HAP-1 (cell line): ENCODE measurements around the gene LRRC27.

ENCODE experiments used
- DNase-seq, 2 experiments: peaks; one replicate each; pipeline ENCODE4 v3.0.0-alpha.2; 2016 to 2020; ENCODE audit warnings: low spot score in 2 of 2
- H3K27me3 ChIP-seq: fragments of 250-450 bp; sonication (Bioruptor Pico); 2 replicates; pipeline ENCODE4 v1.5.1; 2020; ENCODE audit warnings: low read depth, mild to moderate bottlenecking, moderate library complexity
- H3K36me3 ChIP-seq: fragments of 250-450 bp; sonication (Bioruptor Pico); replicated peaks from 2 replicates; pipeline ENCODE4 v1.5.1; 2020; ENCODE audit warnings: mild to moderate bottlenecking
- H3K4me1 ChIP-seq: fragments of 250-450 bp; sonication (Bioruptor Pico); 2 replicates; pipeline ENCODE4 v1.5.1; 2020; ENCODE audit warnings: mild to moderate bottlenecking
- H3K4me3 ChIP-seq: fragments of 250-450 bp; sonication (Bioruptor Pico); 2 replicates; pipeline ENCODE4 v1.5.1; 2020; ENCODE audit warnings: mild to moderate bottlenecking, moderate library complexity
- H3K9me3 ChIP-seq: fragments of 250-450 bp; sonication (Bioruptor Pico); 2 replicates; pipeline ENCODE4 v1.5.1; 2020; ENCODE audit warnings: mild to moderate bottlenecking, moderate library complexity
- in situ Hi-C: fragments of 300-500 bp; cut with MboI; formaldehyde crosslinking; loops from 3 replicates; pipeline ENCODE4 v1.14.3; 2020; ENCODE audit warnings: low sequenced_read_pairs, inconsistent platforms, mixed read lengths

LRRC27 gene

DNA sequence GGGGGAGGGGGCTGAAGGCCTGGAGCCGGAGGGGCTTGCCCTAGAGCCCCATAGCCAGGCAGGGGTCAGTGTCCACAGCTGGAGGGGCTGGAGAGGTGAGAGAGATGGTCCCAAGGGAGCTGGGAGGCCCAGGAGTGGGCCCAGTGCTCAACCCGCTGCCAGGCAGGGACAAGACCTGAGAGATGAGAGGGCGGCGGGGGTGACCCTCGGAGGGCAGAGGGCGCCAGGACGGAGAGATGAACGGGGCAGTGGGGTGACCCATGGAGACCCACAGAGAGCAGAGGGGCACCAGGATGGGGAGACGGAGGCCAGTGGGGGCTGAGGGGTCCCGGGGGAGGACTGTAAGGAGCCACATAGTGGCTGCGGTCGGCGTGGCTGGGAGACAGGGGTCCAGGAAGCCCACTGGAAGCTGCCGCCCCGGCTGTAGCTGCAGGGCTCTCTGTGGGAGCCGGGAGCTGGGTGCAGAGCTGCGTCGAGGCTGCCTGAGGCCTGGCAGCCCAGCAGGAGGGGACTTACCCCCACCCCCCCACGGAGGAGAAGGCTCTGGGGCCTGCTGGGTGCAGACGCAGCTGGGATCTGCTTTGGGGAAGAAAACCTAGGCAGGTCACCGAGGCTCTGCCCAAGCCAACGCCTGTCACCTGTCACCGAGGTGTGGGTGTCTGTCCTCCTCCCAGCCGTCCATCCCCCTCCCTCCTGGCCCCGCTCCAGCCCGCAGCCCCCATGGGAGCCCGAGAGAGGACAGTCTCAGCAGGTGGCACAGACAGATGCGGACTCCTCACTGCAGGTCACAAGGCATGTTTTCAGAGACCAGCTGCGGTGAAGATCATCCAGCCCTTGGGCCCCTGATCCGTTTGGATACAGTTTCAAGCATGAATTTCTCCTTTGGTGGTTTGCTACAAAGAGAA is 90.1 kb downstream of the LRRC27 start:
- Histone ChIP-seq H3K27me3 (no peaks in the 10 kb centered on the region), H3K36me3 (no peaks in the 10 kb centered on the region), H3K4me1 (peaks cover 30% of the 10 kb centered on the region), H3K4me3 (no peak overlapping the region), H3K9me3 (no peaks in the 10 kb centered on the region)
- in situ Hi-C loops = no loop called here
- DNase-seq = no peak

DNA sequence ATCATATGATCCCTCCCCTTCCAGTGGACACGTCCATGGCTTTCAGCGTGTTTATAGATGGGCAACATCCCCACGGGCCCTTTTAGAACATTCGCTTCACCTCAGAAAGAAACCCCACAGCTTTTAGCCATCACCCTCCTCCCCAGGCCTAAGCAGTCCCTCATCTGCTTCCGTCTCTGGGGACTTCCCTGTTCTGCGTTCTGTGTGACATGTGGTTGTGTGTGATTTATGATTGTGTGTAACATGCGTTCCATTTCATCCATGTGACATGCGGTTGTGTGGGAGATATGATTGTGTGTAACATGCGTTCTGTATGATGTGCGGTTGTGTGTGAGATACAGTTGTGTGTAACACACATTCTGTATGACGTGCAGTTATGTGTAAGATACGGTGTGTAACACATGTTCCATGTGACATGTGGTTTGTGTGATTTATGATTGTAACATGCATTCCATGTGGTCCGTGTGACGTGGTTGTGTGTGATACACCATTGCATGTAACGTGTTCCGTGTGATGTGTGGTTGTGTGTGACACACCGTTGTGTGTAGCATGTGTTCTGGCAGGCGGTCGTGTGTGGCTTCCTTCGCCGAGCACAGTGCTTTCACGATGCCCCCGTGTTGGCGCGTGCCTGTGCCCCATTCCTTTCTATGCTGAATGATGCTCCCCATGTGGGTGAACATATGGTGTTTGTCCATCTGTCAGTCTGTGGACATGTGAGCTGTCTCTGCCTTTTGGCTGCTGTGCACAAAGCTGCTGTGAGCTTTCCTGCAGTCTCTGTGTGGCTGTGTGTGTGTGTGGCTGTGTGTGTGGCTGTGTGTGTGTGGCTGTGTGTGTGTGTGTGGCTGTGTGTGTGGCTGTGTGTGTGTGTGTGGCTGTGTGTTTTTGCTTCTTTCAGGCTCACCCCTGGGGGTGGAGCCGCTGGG is 91.2 kb downstream of the LRRC27 start:
- no peaks in the 10 kb centered on the region for H3K27me3 ChIP-seq
- in situ Hi-C loops = no loop called here
- no peak for DNase-seq
- H3K9me3 ChIP-seq = no peaks in the 10 kb centered on the region
- H3K4me3 ChIP-seq = no peak overlapping the region
- peaks cover 30% of the 10 kb centered on the region for H3K4me1 ChIP-seq
- H3K36me3 ChIP-seq = no peaks in the 10 kb centered on the region

DNA sequence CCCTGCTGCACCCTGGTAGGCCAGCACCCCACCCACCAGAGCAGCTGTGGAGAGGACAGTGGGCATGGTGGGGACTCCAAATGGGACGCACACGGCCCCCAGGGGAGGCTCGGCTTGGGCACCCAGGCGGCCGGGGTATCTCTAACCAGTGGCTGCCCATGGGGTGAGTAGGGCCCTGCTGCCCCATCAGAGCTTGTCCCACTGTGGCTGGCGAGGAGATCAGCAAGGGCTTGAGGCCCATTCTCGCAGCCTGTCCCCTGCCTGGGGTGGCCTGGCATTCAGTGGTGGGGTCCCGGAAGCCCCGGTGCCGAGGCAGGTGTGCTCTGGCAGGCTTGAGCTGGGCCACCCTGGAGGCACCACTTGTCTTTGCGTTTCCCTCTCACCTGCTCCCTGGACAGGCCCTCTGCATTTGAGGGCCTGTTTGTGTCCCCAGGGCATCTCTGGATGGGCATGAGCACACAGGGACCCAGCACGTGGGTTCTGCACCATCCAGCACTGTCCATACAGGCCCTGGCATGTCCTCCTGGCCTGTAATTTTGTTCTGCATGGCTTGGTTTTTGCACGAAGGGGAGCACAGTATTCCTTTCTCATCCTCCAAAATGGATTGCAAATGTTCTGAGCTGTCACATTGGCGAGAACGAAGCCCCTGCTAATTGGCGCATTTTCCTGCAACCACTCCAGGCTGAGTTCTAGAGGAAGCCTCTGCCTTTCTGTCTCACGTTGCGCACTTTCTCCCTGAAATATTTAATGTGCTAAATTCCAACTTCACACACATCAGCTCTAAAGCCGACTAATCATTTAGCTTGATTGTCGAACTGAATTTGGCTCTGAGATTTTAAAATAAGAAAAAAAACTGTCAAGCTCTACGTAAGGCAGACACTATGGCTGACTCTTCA is 92.2 kb downstream of the LRRC27 start:
- Histone ChIP-seq H3K4me1 (peaks cover 20% of the 10 kb centered on the region), H3K9me3 (no peaks in the 10 kb centered on the region), H3K27me3 (no peaks in the 10 kb centered on the region), H3K36me3 (no peaks in the 10 kb centered on the region), H3K4me3 (no peak overlapping the region)
- in situ Hi-C loops = no loop called here
- DNase-seq = no peak

DNA sequence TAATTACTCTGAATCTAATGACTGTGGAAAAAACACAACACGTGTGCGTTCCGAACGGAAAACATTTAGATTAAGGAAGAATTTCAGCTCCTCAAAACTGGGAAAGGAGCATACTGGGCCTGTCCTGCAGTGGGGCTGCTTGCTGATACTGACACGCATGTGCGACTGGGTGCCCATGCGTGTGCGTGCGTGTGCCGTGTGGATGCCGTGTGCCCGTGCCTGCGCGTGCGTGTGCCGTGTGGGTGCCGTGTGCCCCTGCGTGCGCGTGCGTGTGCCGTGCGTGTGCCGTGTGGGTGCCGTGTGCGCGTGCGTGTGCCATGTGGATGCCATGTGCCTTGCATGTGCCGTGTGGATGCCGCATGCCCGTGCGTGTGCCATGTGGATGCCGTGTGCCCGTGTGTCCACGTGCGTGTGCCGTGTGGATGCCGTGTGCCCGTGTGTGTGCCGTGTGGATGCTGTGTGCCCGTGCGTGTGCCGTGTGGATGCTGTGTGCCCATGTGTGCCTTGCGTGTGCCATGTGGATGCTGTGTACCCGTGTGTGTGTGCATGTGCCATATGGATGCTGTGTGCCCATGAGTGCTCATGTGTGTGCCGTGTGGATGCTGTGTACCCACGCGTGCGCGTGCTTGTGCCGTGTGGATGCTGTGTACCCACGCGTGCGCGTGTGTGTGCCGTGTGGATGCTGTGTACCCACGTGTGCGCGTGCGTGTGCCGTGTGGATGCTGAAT is 93.2 kb downstream of the LRRC27 start:
- Histone ChIP-seq H3K27me3 (no peaks in the 10 kb centered on the region), H3K36me3 (no peaks in the 10 kb centered on the region), H3K4me1 (peaks cover 20% of the 10 kb centered on the region), H3K9me3 (no peaks in the 10 kb centered on the region), H3K4me3 (no peak overlapping the region)
- no peak for DNase-seq
- in situ Hi-C loops = no loop called here

DNA sequence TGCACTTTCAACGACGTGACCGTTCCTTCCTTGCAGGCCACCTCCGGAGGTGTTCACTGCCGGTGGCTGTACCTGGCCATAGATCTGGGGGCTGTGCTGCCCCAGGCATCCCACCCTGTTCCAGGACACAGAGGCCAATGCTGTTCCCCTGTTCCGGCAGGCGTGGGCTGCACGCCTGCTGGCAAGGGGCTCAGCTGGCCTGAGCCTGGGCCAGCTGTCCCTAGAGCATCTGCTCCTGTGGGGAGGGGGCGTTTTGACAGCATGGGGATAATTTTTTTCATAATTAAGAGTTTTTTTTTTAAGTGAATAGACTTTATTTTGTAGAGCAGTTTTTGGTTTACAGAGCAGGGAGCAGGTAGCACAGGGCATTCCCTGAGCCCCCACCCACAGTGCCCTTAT is 93.8 kb downstream of the LRRC27 start:
- Histone ChIP-seq H3K27me3 (no peaks in the 10 kb centered on the region), H3K36me3 (no peaks in the 10 kb centered on the region), H3K4me1 (peaks cover 14% of the 10 kb centered on the region), H3K4me3 (no peak overlapping the region), H3K9me3 (no peaks in the 10 kb centered on the region)
- in situ Hi-C loops = no loop called here
- DNase-seq = no peak

DNA sequence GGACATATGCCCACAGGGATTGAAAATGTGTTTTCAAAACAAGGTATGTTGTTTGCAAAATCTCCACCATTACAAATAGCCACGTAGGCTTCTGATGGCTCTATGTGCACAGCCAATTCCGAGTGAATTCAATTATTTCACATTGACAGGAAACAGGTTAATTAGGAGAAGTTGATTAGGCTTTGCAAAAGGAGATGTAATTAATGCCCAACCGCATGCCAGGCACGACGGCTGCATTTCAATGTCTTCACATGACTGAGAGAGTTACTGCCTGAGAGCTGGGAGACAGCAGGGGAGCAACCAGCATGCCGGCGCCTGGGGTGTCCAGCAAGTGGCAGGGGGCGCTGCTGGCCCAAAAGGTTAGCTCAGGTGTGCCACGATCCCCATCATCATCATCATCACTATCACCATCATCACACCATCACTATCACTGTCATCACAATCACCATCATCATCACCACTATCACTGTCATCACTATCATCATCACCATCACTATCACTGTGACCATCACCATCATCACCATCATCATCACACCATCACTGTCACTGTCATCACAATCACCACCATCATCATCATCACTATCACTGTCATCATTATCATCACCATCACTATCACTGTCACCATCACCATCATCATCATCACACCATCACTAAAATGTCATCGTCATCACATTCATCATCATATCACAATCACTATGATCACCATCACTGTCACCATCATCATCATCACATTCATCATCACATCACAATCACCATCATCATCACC is 95.2 kb downstream of the LRRC27 start:
- DNase-seq = no peak
- Histone ChIP-seq H3K4me1 (no peaks in the 10 kb centered on the region; the same call in 1 of the 2 replicates), H3K4me3 (no peak overlapping the region), H3K9me3 (no peaks in the 10 kb centered on the region), H3K27me3 (no peaks in the 10 kb centered on the region), H3K36me3 (no peaks in the 10 kb centered on the region)
- in situ Hi-C loops = no loop called here

DNA sequence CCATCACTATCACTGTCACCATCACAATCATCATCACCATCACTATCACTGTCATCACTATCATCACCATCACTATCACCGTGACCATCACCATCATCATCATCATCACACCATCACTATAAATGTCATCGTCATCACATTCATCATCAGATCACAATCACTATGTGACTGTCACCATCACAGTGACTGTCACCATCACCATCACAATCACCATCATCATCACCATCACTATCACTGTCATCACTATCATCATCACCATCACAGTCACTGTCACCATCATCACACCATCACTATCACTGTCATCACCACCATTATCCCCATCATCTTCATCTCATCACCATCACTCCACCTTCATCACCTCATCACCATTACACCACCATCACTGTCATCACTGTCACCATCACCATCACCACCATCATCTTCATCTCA is 96.0 kb downstream of the LRRC27 start:
- no peaks in the 10 kb centered on the region for H3K36me3 ChIP-seq
- DNase-seq = no peak
- no peak overlapping the region for H3K4me3 ChIP-seq
- no peaks in the 10 kb centered on the region for H3K9me3 ChIP-seq
- in situ Hi-C loops = no loop called here
- no peaks in the 10 kb centered on the region for H3K27me3 ChIP-seq
- no peaks in the 10 kb centered on the region for H3K4me1 ChIP-seq

DNA sequence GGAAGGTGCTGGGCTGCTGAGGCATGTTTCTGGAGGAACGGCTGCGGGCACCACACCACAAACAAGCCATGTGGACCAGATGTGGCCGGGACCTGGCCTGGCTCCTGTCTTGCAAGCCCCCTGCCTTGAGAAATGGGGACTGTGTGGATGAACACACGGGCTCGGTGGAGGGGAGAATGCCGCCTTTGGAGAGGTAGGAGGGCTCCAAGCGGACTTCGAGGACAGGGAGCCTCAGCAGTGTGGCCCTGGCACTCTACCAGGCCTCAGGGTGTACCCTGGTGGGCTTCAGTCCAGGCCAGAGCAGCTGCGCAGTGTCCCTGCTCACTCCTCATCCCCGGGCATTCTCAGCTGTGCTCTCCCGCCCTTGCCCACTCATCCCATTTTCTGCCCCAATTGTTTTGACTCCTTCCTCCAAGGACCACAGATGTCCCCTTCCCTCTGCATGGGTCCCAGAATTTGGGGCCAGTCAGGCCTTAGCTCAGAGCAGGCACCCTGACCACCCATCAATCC is 96.5 kb downstream of the LRRC27 start:
- Histone ChIP-seq H3K27me3 (no peaks in the 10 kb centered on the region), H3K4me1 (no peaks in the 10 kb centered on the region), H3K36me3 (no peaks in the 10 kb centered on the region), H3K9me3 (no peaks in the 10 kb centered on the region), H3K4me3 (no peak overlapping the region)
- in situ Hi-C loops = no loop called here
- no peak for DNase-seq
